HG03159 (cell line): ENCODE measurements around the gene TLE1.

Experiments
- ATAC-seq: cut with Tn5 transposase; IDR thresholded peaks from one replicate; pipeline ENCODE4 v1.9.1; 2021; ENCODE audit warnings: mild to moderate bottlenecking, moderate library complexity; ENCODE audit not compliant: unreplicated experiment

TLE1 gene

GRCh38 chr9:81584099-81584498 is 105.2 kb downstream of the TLE1 start:
- no peak for ATAC-seq

GRCh38 chr9:81581986-81582385 is 107.4 kb downstream of the TLE1 start:
- no peak for ATAC-seq

DNA sequence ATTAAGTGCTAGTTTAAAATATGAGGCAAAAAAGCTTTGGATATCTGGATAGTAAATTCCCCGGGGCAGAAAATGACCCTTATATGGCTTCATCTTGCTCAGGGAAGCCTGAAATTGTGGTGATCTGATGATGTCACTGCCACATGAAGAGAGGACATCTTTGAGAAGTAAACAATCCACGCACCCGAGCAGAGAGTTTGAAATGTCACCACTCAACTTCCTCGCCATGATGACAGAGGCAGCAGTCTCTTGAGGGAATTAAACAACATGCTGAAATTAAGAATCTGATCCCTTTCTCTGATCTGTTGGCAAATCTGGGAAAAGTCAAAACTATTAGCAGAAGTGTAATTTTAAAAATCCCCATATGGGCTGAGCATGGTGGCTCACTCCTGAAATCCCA is 110.0 kb downstream of the TLE1 start:
- no peak for ATAC-seq

GRCh38 chr9:81578606-81579005 is 110.7 kb downstream of the TLE1 start:
- no peak for ATAC-seq

DNA sequence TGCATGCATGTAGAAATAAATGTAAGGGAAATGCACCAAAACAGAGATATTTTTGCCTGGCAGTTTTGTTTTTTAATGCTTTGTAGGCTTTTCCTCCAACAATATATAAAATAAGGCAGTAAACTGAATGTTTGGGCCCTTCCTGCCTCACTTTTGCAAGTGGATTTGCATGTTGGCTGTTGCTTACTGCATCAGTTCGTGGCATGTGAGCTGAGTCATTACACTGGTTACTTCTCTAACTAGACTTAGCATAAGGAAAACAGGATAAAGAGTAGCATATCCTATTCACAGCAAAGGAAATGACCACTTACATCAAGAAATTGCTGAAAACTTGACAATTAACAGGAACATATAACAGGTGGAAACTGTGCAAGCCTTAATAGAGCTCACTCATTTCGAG is 113.4 kb downstream of the TLE1 start:
- ATAC-seq, result no peak

GRCh38 chr9:81574405-81574804 is 114.9 kb downstream of the TLE1 start:
- ATAC-seq, result no peak

DNA sequence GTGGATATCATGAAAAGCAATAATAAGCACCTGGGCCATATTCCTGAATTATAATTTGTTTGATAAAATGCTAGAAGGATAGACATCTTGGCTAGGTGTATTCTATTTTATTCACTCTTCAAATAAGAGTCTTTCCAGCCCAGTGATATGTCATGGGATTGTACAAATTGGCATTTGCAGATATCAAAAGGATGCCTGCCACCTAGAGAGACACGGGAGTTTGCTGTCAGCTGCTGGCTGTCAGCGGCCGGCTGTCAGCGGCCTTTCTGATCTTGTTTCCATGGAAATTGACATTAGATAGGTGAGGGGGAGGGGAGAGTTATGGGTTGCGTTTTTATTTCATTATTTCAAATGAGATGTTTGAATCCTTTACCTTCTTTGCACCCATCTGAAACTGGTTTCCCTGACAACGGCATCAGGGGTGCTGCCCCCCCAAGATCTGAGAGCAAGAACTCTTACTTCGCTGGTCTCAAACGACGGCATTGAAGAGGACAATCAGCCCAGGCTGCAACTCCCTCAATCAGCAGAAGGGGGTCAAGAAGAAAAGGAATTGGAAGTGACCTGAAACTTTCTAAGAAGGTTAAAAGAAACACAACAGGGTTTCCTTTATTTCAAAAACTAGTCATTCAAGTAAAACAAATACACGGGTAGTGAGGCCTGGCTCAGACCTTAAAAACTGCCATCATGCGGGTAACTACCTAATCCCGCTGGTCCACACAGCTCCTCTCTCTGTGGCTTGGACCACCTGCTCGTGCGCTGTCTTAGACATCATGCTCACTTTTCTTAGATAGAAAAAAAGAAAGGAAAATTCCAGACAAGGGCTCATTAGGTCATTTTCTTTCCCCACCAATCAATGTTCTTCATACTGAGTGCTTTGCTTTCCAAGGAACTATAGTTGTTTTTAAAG is 115.7 kb downstream of the TLE1 start:
- ATAC-seq, result no peak

DNA sequence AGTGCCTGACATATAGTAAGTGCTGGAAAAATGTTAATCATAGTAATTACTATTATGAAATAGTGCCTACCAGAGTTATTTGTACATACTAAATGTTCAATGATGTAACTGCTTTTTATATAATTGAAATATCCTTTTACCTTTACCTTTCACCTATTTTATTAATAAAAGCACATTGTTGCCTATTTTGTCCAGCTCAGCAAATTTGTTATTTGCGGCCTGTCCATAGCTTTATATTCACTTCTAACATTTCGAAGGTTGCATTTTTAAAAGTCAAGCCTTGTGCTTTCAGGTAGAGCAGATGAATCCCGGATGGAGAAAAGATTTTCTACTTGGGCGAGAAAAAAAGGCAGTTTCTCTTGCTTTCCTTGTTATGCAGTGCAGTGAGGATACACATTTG is 119.3 kb downstream of the TLE1 start:
- no peak for ATAC-seq

GRCh38 chr9:81566074-81566698 is 123.2 kb downstream of the TLE1 start:
- ATAC-seq, result no peak

DNA sequence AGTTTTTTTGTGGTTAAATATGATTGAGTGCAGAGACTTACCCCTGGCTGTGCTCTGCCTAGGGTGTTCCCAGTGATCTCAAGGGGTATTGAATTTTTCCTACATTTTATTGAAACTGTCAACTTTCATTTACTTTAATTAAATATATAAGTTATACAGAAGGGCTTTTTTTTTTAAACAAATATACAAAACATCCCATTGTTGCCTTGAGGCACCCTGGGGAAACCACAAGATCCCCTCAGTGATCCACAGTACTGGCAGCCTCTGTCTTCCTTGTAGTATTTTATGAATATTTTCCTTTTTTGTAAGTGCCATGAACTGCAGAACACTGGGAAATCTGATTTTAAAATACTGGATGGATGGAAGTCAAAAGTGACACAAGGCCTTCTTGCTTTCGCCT is 123.7 kb downstream of the TLE1 start:
- ATAC-seq, result no peak

- ATAC-seq, result no peak
These were observed 124.2 kb downstream of the TLE1 start for GRCh38 chr9:81565144-81565543.

- no peak for ATAC-seq
These were observed 124.7 kb downstream of the TLE1 start for GRCh38 chr9:81564632-81565031.

DNA sequence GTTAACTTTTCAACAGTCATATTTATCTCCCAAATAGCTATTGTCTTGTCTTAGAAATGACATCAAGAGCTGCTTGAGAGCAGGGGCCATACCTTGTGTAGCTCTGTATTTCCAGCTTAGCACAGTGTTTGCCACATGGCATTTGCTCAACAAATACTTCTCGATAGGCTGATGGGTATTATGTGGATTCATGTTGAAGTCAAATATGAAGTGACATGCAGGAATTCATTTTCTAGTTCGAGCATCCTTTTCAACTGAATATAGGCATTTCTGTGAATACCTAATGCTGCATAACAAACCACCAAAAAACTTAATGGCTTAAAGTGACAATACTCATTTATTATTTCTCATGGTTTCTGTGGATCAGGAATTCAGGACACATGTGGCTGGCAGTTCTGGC is 125.6 kb downstream of the TLE1 start:
- ATAC-seq, result no peak

DNA sequence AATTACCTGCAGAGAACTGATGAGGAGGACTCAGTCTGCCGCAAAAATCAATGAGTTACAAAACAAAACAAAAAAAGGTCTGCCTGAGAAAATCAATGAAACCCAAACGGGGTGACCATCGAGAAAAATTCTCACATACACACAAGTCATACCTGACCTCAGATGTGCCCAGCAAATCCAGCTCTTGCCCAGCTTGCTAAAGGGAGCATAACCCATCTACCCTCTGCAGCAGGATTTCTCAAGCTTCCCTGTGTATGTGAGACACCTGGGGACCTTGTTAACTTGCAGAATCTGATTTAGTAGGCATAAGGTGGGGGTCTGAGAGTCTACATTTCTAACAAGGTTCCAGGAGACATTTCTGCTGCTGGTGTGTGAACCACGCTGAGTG is 126.3 kb downstream of the TLE1 start:
- no peak for ATAC-seq

- ATAC-seq, result no peak
These were observed 126.9 kb downstream of the TLE1 start for GRCh38 chr9:81562231-81563019.

- no peak for ATAC-seq
These were observed 128.3 kb downstream of the TLE1 start for GRCh38 chr9:81560851-81561732.

GRCh38 chr9:81559709-81560108 is 129.6 kb downstream of the TLE1 start:
- ATAC-seq, result no peak

- ATAC-seq, result no peak
These were observed 130.2 kb downstream of the TLE1 start for GRCh38 chr9:81559197-81559596.

DNA sequence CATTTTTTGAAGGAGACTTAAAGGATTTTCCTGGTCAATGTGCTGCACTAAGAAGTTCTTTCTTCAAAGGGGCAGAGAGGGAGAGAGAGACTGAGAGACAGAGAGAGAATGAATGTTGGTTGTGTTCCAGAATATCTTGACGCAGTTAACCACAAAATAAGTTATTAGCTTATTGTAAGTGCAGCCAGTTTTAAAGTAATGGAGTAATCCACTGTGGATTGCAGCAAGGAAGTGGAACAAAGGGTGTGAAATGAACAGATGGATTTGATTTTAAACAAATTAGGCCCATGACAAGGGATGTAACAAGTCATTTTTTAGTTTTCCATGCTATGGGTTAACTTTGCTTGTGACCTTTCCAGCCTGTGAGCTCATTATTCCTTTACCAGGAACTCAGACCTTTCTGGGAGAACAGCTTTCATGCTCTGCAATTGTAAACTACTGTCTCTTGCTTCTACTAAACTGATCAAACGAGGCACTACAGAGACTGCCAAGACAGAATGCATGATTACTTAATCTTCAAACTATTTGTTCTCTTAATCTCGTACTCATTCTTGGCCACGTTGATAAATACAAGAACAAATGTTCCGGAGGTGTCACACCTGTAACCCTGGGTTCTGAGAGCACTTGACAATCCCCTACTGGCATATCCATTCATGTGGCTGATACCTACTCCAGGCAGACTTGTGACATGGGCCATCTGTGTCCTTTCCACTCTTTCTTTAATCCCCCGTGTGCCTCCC is 131.1 kb downstream of the TLE1 start:
- ATAC-seq, result no peak
